Transverse colon (tissue), 4 donors: ENCODE results near the gene SLC51B. TPM values are rescaled to one million over a fixed set of nuclear protein-coding genes. Genes with fewer than 3 reads are reported as not detected.

Source experiments
- DNase-seq: peaks from one replicate; pipeline ENCODE4 v3.0.0-alpha.2; 2019
- H3K27ac ChIP-seq, 4 donors: fragments of 200-600 bp; sonication (generic); 2 replicates each; pipeline ENCODE4 v1.5.1; 2016 to 2018; ENCODE audit warnings: inconsistent platforms in 4 of 4
- H3K27me3 ChIP-seq: fragments of 200-600 bp; sonication (generic); 2 replicates; pipeline ENCODE4 v1.5.1; 2017; ENCODE audit warnings: inconsistent platforms
- H3K36me3 ChIP-seq, 4 donors: fragments of 200-600 bp; sonication (generic); 2 replicates each; pipeline ENCODE4 v1.5.1; 2017 to 2019; ENCODE audit warnings: inconsistent platforms in 4 of 4
- H3K4me1 ChIP-seq, 4 donors: fragments of 200-600 bp; sonication (generic); 2 replicates each; pipeline ENCODE4 v1.5.1; 2017 to 2020; ENCODE audit warnings: inconsistent platforms in 4 of 4
- H3K4me3 ChIP-seq, 4 donors: fragments of 200-600 bp; sonication (generic); 1 replicate in 1 of 4; 2 replicates in 3 of 4; pipeline versions ENCODE4 v1.5.1 to v1.6.1; 2017 to 2019; ENCODE audit warnings: inconsistent platforms in 4 of 4
- H3K9me3 ChIP-seq, 2 donors: fragments of 200-600 bp; sonication (generic); 2 replicates each; pipeline ENCODE4 v1.5.1; 2017 to 2019; ENCODE audit warnings: inconsistent platforms in 2 of 2
- CTCF ChIP-seq, 5 experiments: fragments of 200-600 bp in 3 of 5; fragments of 450-650 bp in 2 of 5; sonication (generic) in 3 of 5; IDR thresholded peaks; 1 replicate in 2 of 5; 2 replicates in 3 of 5; pipeline ENCODE4 v1.5.1; 2016 to 2017; ENCODE audit warnings: antibody characterized with exemption in 5 of 5, inconsistent platforms in 3 of 5, mild to moderate bottlenecking in 2 of 5, moderate library complexity in 1 of 5
- EP300 ChIP-seq: sonication (generic); formaldehyde crosslinking; IDR thresholded peaks from one replicate; pipeline ENCODE4 v1.6.1; 2017; ENCODE audit warnings: antibody characterized with exemption, low read depth
- POLR2A ChIP-seq: fragments of 450-650 bp; IDR thresholded peaks from one replicate; pipeline ENCODE4 v1.6.1; 2016; ENCODE audit warnings: antibody characterized with exemption, mild to moderate bottlenecking, moderate library complexity
- POLR2AphosphoS5 ChIP-seq, 3 donors: sonication (generic); formaldehyde crosslinking; IDR thresholded peaks; one replicate each; pipeline ENCODE4 v1.6.1; 2016; ENCODE audit warnings: antibody characterized with exemption in 3 of 3
- WGBS, 2 donors: methylation state at CpG; one replicate each; pipeline ENCODE4 v1.1.5; 2018; ENCODE audit warnings: low coverage in 1 of 2; 5-methylcytosine and 5-hydroxymethylcytosine counted together
- in situ Hi-C, 4 donors: fragments of 200-750 bp; cut with MboI; loops; one replicate each; pipeline versions ENCODE4 v1.15.0 to v1.15.1; 2017; ENCODE audit warnings: low sequenced_read_pairs in 3 of 4, low pct_ligation_motif_present in 1 of 4, low pct_unique_long_range_greater_than_20kb in 1 of 4
- intact Hi-C: fragments of 100-400 bp; cut with DNase I; formaldehyde crosslinking; loops from one replicate; pipeline ENCODE4 v1.15.1; 2023; ENCODE audit warnings: low total_unique reads
- total RNA-seq, 4 donors: library from RNA; depleted of rRNA; stranded (reverse); fragments of >200 nt; gene quantifications; one replicate each; pipeline ENCODE4 v1.1.0, GENCODE V29; 2016

SLC51B gene
- total RNA-seq, 4 donors from 2014 or later = 3.4 to 150 (median 121) TPM

- Histone ChIP-seq H3K27me3 (no peaks in the 10 kb centered on the region), H3K4me1 (peaks cover 0 to 11% (median 10%) of the 10 kb centered on the region in 4 donors), H3K36me3 (no peaks in the 10 kb centered on the region), H3K4me3 (no peak overlapping the region), H3K27ac (no peak overlapping the region), H3K9me3 (no peaks in the 10 kb centered on the region)
- TF ChIP-seq EP300 (no peak), POLR2A (no peak), POLR2AphosphoS5 (IDR thresholded peaks at IDR 0.05) (no peak), CTCF (IDR thresholded peaks at IDR 0.05) (no peak)
- DNase-seq = no peak
- 90% methylated on average over 65 of the region's 75 CpGs; no CpG with 5 or more reads in 1 of the 2 donors for WGBS, 2 donors
- in situ Hi-C loops (no loop called here), intact Hi-C loops (loop anchor here (1.0 kb wide), 1 partner anchor 54 kb away; no protein-coding TSS in a partner anchor)
Observed at GRCh38 chr15:65101891-65102708, 56.9 kb downstream of the SLC51B start.

GRCh38 chr15:65102912-65103311 is 57.7 kb downstream of the SLC51B start:
- Histone ChIP-seq H3K4me3 (no peak overlapping the region), H3K9me3 (no peaks in the 10 kb centered on the region), H3K4me1 (peaks cover 0 to 11% (median 10%) of the 10 kb centered on the region in 4 donors), H3K36me3 (no peaks in the 10 kb centered on the region), H3K27me3 (no peaks in the 10 kb centered on the region), H3K27ac (no peak overlapping the region)
- DNase-seq = no peak
- TF ChIP-seq POLR2A (no peak), EP300 (no peak)
- in situ Hi-C loops = no loop called here
- intact Hi-C loops = loop anchor here (1.0 kb wide), 1 partner anchor 55 kb away; no protein-coding TSS in a partner anchor
- WGBS, 2 donors = 97 to 100% methylated on average over 1 to 3 of the region's 3 CpGs

Other genes with a start within 250 kb of the SLC51B start
- 10 to 100 TPM in 1 of 4 donors, 1 to 10 TPM in 3; 1.1 to 49.8 (median 2.3) TPM for gene PIF1, start 219.7 kb upstream of the SLC51B start, total RNA-seq
- gene PLEKHO2, start 203.5 kb upstream of the SLC51B start, total RNA-seq = 10 to 100 TPM in 2 of 4 donors, 1 to 10 TPM in 2; 4.6 to 12.3 (median 9.8) TPM
- gene ANKDD1A, start 133.5 kb upstream of the SLC51B start, total RNA-seq = 1 to 10 TPM in 3 of 4 donors, under 1 TPM in 1; 0.82 to 7.1 (median 3.2) TPM
- gene SPG21, start 55.5 kb upstream of the SLC51B start, total RNA-seq = 10 to 100 TPM; 27.7 to 67.2 (median 53.0) TPM
- gene MTFMT, start 15.7 kb upstream of the SLC51B start, total RNA-seq = 10 to 100 TPM in 3 of 4 donors, 1 to 10 TPM in 1; 9.8 to 40.5 (median 31.0) TPM
- gene RASL12, start 22.6 kb downstream of the SLC51B start, total RNA-seq = 10 to 100 TPM; 13.9 to 46.8 (median 16.4) TPM
- not detected for gene KBTBD13, start 31.4 kb downstream of the SLC51B start, total RNA-seq
- gene UBAP1L, start 69.8 kb downstream of the SLC51B start, total RNA-seq = 1 to 10 TPM; 2.0 to 8.2 (median 4.4) TPM
- gene PDCD7, start 88.4 kb downstream of the SLC51B start, total RNA-seq = 10 to 100 TPM; 12.4 to 22.1 (median 16.3) TPM
- gene CLPX, start 140.0 kb downstream of the SLC51B start, total RNA-seq = 10 to 100 TPM; 12.0 to 72.2 (median 57.4) TPM
- gene CILP, start 166.1 kb downstream of the SLC51B start, total RNA-seq = 10 to 100 TPM in 3 of 4 donors, 1 to 10 TPM in 1; 8.1 to 89.6 (median 18.5) TPM
- 10 to 100 TPM in 1 of 4 donors, 1 to 10 TPM in 3; 4.6 to 11.5 (median 7.5) TPM for gene PARP16, start 241.5 kb downstream of the SLC51B start, total RNA-seq